Loucy (cell line): ENCODE results near the gene MAML2.

ENCODE experiments used
- CTCF ChIP-seq: fragments of 200-600 bp; sonication (generic); conservative IDR thresholded peaks from 2 replicates; pipeline ENCODE4 v1.5.1; 2014; ENCODE audit warnings: mild to moderate bottlenecking, antibody characterized with exemption, low read length
- EZH2phosphoT487 ChIP-seq: fragments of 200-600 bp; IDR thresholded peaks from 2 replicates; pipeline ENCODE4 v1.6.1; 2018; ENCODE audit warnings: antibody characterized with exemption, mild to moderate bottlenecking, moderate library complexity, borderline replicate concordance

- TF ChIP-seq CTCF (no peak), EZH2phosphoT487 (no peak)
These were observed 170.4 kb downstream of the MAML2 start for GRCh38 chr11:96172604-96173003.
